Prostate gland (tissue), 2 donors: ENCODE measurements around the gene KCNJ4. TPM values are rescaled to one million over a fixed set of nuclear protein-coding genes. Genes with fewer than 3 reads are reported as not detected.

Source experiments
- DNase-seq: peaks from one replicate; pipeline ENCODE4 v3.0.0-alpha.2; 2019; ENCODE audit warnings: low spot score
- H3K27ac ChIP-seq, 2 donors: fragments of 200-600 bp; sonication (generic); 2 replicates each; pipeline ENCODE4 v1.5.1; 2017 to 2019
- H3K27me3 ChIP-seq: fragments of 200-600 bp; sonication (generic); replicated peaks from 2 replicates; pipeline ENCODE4 v1.5.1; 2019; ENCODE audit not compliant: insufficient read depth
- H3K36me3 ChIP-seq, 2 donors: fragments of 200-600 bp; sonication (generic); 1 replicate in 1 of 2; 2 replicates in 1 of 2; pipeline versions ENCODE4 v1.5.1 to v1.8.1; 2017 to 2019
- H3K4me1 ChIP-seq: fragments of 200-600 bp; sonication (generic); replicated peaks from 2 replicates; pipeline ENCODE4 v1.5.1; 2019
- H3K4me3 ChIP-seq, 2 donors: fragments of 200-600 bp; sonication (generic); 2 replicates each; pipeline ENCODE4 v1.5.1; 2017 to 2019
- H3K9me3 ChIP-seq: fragments of 200-600 bp; sonication (generic); 2 replicates; pipeline ENCODE4 v1.5.1; 2017
- POLR2A ChIP-seq: fragments of 450-650 bp; IDR thresholded peaks from one replicate; pipeline ENCODE4 v1.6.1; 2016; ENCODE audit warnings: antibody characterized with exemption, mild to moderate bottlenecking
- POLR2AphosphoS5 ChIP-seq: sonication (generic); formaldehyde crosslinking; IDR thresholded peaks from one replicate; pipeline ENCODE4 v1.6.1; 2017; ENCODE audit warnings: antibody characterized with exemption
- WGBS: methylation state at CpG from one replicate; pipeline ENCODE4 v1.1.5; 2018; 5-methylcytosine and 5-hydroxymethylcytosine counted together
- intact Hi-C: fragments of 100-400 bp; cut with DNase I; formaldehyde crosslinking; loops from one replicate; pipeline ENCODE4 v1.14.2; 2022
- total RNA-seq, 2 donors: library from RNA; depleted of rRNA; stranded (reverse); fragments of >200 nt; gene quantifications; one replicate each; pipeline ENCODE4 v1.1.0, GENCODE V29; 2016
- TF ChIP-seq, protein P1 (sequence below), 4 experiments: fragments of 200-600 bp in 2 of 4; fragments of 450-650 bp in 2 of 4; sonication (generic) in 2 of 4; IDR thresholded peaks; 1 replicate in 3 of 4; 2 replicates in 1 of 4; pipeline ENCODE4 v1.5.1; 2016 to 2019; ENCODE audit warnings: antibody characterized with exemption in 4 of 4, mild to moderate bottlenecking in 2 of 4, moderate library complexity in 2 of 4

Gene KCNJ4
- total RNA-seq, 2 donors from 2014 or later: 3.2 TPM; not detected in 1

DNA sequence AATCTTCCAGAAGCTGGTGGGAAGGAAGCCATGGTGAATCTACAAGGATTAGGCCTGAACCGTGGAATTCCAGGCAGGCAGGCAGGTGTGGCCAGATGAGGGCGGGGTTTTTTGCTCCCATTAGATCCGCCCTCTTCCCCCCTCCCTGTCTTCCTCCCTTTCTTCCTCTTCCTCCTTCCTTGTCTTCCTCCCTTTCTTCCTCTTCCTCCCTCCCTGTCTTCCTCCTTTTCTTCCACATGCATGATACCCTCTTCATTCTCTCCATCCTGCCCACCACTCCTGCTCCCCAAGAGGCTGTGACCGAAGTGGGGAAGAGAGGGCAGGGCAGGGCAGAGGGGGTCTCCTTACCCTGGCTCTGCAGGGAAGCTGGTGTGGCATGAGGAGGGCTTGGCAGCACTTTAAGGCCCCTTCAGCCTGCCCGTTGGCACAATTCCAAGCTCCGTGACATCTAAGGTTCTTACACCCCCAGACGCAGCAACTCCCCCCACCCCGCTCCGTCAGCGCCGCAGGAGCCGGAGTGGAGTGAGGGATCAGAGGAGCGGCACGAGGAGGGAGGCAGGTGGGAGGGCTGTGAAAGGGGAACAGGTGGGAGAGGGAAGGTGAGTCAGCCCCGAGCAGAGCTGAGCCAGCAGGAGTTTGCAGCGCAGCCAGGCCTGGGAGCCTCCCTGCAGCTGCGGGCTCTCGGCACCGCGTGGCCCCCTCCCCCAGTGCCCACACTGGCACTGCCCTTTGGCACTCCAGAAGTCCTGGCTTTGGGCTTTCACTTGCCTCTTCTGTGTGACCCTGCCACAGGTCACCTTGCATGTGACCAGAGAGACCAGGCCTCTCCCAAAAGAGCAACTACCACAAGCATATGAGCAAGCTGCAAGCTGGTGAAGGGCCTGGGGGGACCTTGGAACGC lies 32.1 kb downstream of the KCNJ4 start:
- H3K27me3 ChIP-seq: no peaks in the 10 kb centered on the region
- TF ChIP-seq POLR2AphosphoS5: no peak
- TF ChIP-seq, protein P1, sequence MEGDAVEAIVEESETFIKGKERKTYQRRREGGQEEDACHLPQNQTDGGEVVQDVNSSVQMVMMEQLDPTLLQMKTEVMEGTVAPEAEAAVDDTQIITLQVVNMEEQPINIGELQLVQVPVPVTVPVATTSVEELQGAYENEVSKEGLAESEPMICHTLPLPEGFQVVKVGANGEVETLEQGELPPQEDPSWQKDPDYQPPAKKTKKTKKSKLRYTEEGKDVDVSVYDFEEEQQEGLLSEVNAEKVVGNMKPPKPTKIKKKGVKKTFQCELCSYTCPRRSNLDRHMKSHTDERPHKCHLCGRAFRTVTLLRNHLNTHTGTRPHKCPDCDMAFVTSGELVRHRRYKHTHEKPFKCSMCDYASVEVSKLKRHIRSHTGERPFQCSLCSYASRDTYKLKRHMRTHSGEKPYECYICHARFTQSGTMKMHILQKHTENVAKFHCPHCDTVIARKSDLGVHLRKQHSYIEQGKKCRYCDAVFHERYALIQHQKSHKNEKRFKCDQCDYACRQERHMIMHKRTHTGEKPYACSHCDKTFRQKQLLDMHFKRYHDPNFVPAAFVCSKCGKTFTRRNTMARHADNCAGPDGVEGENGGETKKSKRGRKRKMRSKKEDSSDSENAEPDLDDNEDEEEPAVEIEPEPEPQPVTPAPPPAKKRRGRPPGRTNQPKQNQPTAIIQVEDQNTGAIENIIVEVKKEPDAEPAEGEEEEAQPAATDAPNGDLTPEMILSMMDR (IDR thresholded peaks at IDR 0.05): no peak
- TF ChIP-seq POLR2A: no peak
- intact Hi-C loops: no loop called here
- H3K36me3 ChIP-seq: no peaks in the 10 kb centered on the region
- H3K27ac ChIP-seq: no peak overlapping the region
- H3K4me3 ChIP-seq: no peak overlapping the region
- WGBS: 70% methylated on average over 21 of the region's 21 CpGs
- no peak for DNase-seq
- H3K9me3 ChIP-seq: no peaks in the 10 kb centered on the region
- no peaks in the 10 kb centered on the region for H3K4me1 ChIP-seq

DNA sequence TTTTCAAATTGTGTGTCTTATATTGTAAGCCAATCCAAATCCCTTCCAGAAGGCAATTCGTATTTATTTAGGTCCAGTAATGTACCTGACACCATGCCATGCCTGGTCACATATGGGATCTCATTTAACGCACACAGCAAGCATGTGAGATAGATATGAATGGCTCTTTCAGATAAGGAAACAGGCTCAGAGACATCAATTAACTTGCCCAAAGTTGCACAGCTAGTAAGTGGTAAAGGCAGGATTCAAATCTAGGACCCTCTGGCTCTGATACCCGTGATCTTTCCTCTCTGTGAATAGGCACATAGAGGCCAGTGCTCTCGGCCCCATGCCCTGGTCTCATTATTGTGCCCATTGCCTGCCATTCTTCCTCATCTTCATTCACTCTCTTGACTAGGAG lies 34.3 kb downstream of the KCNJ4 start:
- intact Hi-C loops: no loop called here
- H3K27me3 ChIP-seq: no peaks in the 10 kb centered on the region
- H3K4me1 ChIP-seq: no peaks in the 10 kb centered on the region
- H3K9me3 ChIP-seq: no peaks in the 10 kb centered on the region
- 96% methylated on average over 4 of the region's 4 CpGs for WGBS
- TF ChIP-seq, protein P1 (IDR thresholded peaks at IDR 0.05): no peak
- TF ChIP-seq POLR2AphosphoS5: no peak
- no peak for TF ChIP-seq POLR2A
- no peak overlapping the region for H3K4me3 ChIP-seq
- no peaks in the 10 kb centered on the region for H3K36me3 ChIP-seq
- no peak for DNase-seq
- no peak overlapping the region for H3K27ac ChIP-seq

DNA sequence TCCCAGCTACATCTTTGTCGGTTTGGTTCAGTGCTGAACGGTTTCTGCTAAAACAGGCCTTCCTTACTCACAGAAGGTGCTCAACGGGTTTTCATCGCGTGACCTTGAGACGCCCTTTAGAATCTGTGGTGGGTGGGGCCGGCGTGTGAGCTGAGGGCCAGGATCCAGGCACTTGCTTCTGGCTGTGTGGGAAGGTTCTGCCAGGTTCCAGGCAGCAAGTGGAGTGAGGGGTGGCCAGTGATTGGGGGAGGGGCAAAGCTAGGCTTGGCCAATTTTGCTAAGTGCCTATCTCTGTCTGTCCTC lies 35.2 kb downstream of the KCNJ4 start:
- intact Hi-C loops: no loop called here

DNA sequence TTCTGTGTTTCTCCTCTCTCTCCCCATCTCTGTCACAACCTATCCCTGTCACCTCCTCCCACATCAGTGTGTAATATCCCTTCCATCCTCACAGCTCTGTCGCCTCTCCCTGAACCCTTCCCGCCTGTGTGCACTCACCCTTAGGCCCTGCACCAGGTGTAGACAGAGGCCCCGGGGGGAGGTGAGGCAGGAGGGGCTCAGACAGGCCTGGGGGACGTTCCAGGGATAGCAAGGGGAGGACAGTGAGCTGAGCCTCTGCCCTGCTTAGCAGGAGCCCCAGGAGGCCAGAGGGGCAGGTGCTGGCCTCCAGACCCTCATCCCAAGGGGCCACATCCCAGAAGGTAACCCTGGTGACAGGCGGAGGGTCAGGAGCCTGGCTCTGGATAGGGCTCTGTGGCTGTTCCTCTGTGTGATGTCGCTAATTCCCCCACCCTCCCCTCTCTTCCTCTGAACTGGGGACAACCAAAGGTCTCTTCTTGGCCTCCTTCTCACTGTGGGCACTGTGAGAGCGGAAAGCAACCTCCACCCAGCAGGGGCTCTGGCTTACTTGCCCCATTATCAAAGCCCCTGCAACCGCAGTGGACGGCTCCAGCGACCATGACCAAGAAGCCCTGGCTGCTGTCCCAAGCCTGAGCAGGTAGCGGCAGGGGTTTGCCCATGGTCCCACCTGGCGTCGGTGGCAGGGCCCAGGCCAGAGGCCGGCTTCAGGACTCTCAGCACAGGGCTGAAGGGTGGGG lies 35.7 kb downstream of the KCNJ4 start:
- H3K36me3 ChIP-seq: no peaks in the 10 kb centered on the region
- DNase-seq: no peak
- no peaks in the 10 kb centered on the region for H3K9me3 ChIP-seq
- 86% methylated on average over 14 of the region's 14 CpGs for WGBS
- intact Hi-C loops: no loop called here
- no peak overlapping the region for H3K4me3 ChIP-seq
- TF ChIP-seq, protein P1 (IDR thresholded peaks at IDR 0.05): no peak
- TF ChIP-seq POLR2A (no peak), POLR2AphosphoS5 (no peak)
- no peaks in the 10 kb centered on the region for H3K27me3 ChIP-seq
- no peak overlapping the region for H3K27ac ChIP-seq
- no peaks in the 10 kb centered on the region for H3K4me1 ChIP-seq

More for the DNA sequence above, 35.2 kb downstream of the KCNJ4 start:
- DNase-seq: no peak
- WGBS: 64% methylated on average over 8 of the region's 8 CpGs
- no peak overlapping the region for H3K27ac ChIP-seq
- H3K27me3 ChIP-seq: no peaks in the 10 kb centered on the region
- no peak overlapping the region for H3K4me3 ChIP-seq
- no peaks in the 10 kb centered on the region for H3K4me1 ChIP-seq
- TF ChIP-seq POLR2AphosphoS5 (no peak), POLR2A (no peak)
- TF ChIP-seq, protein P1 (IDR thresholded peaks at IDR 0.05): no peak
- no peaks in the 10 kb centered on the region for H3K9me3 ChIP-seq
- no peaks in the 10 kb centered on the region for H3K36me3 ChIP-seq
